Stimulated activated naive CD4-positive, alpha-beta T cell treated with Interleukin-2 at 50 U/mL for 16 hours (primary cell): Measurements from ENCODE around the gene INSL3.
"Not testable (repeated sequence)": the region's sequence is repeated elsewhere in the genome, so short reads cannot be mapped to it uniquely, and the experiment has no call there.

Source experiments
- DNase-seq: peaks from one replicate; lab custom pipeline; 2025; lab: John Stamatoyannopoulos, UW

Gene INSL3

GRCh38 chr19:17783721-17784120 lies 37.6 kb downstream of the INSL3 start:
- not testable (repeated sequence) for DNase-seq

- no peak for DNase-seq
Observed at GRCh38 chr19:17780781-17781180, 40.5 kb downstream of the INSL3 start.

DNA sequence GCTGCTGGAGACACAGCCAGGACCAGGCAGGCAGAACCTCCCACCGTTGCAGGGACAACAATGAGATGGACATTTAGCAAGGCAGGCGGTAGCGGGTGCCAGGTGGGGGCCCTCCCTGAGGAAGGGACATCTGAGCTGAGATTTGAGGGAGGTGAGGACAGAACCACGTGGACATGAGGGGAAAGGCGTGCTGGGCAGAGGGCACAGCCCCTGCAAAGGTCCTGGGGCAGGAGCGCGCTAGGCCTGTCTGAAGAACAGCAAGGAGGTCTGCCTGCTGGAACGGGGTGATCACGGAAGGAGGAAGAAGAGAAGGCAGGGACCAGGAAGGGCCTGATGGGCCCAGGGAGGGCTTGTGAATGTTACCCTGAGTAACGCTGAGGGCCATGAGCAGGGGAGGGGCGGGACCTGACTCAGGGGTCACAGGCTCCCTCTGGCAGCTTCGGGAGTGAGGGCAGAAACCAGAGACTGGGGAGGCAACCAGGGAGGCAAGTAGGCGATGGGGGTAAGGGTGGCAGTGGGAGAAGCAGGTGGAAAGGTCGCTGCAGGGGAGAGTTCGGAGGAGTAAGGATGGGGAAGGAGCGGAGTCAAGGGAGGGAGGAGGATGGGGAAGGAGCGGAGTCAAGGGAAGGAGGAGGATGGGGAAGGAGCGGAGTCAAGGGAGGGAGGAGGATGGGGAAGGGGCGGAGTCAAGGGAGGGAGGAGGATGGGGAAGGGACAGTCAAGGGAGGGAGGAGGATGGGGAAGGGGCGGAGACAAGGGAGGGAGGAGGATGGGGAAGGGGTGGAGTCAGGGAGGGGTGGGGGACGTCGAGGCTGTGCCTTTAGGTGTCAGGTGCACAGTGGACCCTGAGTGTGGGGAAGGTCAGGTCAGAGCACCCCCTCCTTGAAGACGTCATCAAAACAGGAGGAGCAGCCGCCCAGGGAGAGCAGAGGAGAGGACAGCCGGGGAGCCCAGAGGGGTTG lies 42.1 kb downstream of the INSL3 start:
- no peak for DNase-seq

GRCh38 chr19:17778251-17778967 lies 42.9 kb downstream of the INSL3 start:
- peak; percentile 12 for DNase-seq

- not testable (repeated sequence) for DNase-seq
Observed at GRCh38 chr19:17777840-17778239, 43.5 kb downstream of the INSL3 start.

DNA sequence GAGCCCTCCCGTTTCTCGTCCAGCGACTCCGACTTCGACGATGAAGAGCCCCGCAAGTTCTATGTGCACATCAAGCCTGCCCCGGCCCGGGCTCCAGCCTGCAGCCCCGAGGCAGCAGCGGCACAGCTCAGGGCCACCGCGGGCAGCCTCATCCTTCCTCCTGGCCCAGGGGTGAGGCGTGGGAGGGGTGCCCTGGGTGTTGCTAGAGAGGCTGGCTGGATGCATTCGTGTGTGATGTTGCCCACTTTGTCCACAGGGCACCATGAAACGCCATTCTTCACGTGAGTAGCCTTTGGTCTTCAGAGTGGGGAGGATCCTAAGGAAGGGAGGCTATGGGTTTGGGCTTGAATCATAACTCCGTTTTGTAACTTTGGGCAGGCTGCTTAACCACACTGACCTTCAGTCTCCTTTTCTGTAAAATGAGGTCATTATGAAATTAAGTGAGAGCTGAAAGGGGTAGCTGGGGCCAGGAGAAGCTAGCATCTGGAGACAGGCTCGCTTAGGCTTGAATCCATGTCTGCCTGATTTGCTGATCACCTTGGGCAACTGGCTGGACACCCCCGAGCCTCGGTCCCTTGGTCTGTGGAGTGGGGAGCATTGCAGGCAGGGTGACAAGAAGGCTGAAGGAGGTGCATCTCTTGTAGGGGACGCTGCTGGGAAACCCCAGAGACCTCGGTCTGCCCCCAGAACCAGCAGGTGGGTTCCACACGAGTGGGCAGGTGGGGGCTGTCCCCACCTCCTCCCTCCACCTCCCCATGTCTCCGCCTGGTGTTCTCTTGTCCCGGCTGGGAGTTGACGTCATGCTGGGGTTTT lies 45.1 kb downstream of the INSL3 start:
- no peak for DNase-seq

DNA sequence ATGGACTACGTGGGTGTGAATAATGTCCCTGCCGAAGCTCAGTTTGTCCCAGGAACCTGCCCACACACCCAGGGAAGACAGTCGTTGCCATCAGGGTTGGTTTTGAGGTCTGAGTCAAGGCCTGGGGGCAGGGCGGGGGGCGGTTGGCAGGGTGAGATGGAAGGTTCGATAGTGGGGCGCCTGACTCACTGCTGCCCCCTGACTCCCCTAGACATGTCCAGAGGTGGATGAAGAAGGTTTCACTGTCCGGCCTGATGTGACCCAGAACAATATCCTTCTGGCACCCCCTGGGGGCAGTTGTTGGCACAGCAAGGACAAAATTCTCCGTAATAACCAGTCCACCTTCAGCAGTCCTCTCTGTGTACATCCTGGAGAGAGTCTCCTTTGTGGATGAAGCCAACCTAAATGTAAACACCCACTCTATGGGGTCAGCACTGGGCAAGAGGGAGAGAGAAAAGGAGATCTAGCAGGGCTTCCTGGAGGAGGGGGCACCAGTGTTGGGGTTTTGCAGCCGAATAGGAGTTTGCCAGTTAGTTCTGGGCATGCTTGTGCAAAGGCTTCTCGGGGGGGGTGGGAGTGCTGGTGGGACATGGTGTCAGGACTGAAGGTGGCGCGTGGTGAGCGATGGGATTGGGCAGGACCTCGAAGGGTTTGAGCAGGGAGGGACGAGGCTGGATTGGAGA lies 45.9 kb downstream of the INSL3 start:
- peak; percentile 19 for DNase-seq

DNA sequence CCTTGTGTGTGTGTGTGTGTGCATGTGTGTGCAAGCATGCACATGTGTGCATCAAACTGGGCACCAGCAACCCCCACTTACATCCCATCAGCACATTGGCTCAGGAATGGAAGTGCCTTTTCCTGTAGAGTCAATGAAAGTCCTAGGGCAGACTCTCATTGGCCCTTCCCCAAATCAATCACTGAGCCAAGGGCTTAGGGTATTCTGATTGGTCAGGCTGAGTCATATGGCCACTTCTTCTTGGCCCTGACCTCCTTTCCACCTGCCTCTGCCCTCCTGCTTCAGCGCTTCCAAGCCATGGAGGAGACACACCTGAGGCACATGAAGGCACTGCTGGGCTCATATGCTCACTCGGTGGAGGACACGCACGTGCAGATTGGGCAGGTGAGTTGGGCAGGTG lies 49.1 kb downstream of the INSL3 start:
- no peak for DNase-seq

GRCh38 chr19:17770613-17771012 lies 50.7 kb downstream of the INSL3 start:
- no peak for DNase-seq

- DNase-seq = no peak
Observed at GRCh38 chr19:17767559-17767958, 53.8 kb downstream of the INSL3 start.

DNA sequence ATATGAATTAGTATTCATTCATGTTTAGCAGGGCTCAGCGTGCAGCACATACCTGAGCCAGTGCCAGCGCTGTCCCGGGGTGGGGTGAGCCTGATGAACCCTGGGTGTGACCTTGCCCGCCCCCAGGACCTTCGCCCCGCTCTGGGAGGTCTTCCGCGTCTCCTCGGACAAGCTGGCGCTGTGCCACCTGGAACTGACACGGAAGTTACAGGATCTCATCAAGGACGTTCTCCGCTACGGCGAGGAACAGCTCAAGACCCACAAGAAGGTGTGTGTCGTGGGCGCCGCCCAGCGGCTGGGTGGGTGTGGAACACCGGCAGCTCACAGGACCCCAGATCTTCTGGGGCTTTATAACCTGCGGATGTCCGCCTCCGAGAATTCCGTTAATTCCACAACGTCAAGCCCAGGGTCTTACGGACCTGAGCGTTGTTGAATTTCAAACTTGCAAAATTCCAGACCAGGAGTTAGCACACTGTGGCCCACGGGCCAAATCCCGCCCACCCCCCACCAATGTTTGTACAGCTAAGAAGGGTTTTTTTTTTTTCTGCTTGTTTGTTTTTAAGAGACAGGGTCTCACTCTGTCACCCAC lies 54.7 kb downstream of the INSL3 start:
- DNase-seq = no peak
